Retinal pigment epithelial cell (primary cell): ENCODE measurements around the gene MYRF.
A peak's percentile ranks its signal among the peaks of the same experiment; 100 is the strongest.

ENCODE experiments used
- DNase-seq: peaks from one replicate; pipeline ENCODE4 v3.0.0-alpha.2; 2010; ENCODE audit warnings: low read depth
- H3K4me3 ChIP-seq: 2 replicates; pipeline ENCODE4 v1.5.1; 2011; ENCODE audit warnings: mild to moderate bottlenecking, low read length, control low read depth, moderate library complexity
- CTCF ChIP-seq: conservative IDR thresholded peaks from 2 replicates; pipeline ENCODE4 v1.5.1; 2011; ENCODE audit warnings: low read depth, low read length, control low read depth, inconsistent platforms

MYRF gene

GRCh38 chr11:61775606-61776554 is 23.4 kb downstream of the MYRF start:
- no peak for TF ChIP-seq CTCF
- no peak for DNase-seq
- H3K4me3 ChIP-seq: no peak overlapping the region

- H3K4me3 ChIP-seq: no peak overlapping the region
- peak; percentile 86 for TF ChIP-seq CTCF
- no peak for DNase-seq
These were observed 24.2 kb downstream of the MYRF start for GRCh38 chr11:61776561-61777075.

- DNase-seq: no peak
- no peak for TF ChIP-seq CTCF
- no peak overlapping the region for H3K4me3 ChIP-seq
These were observed 25.0 kb downstream of the MYRF start for GRCh38 chr11:61777234-61778090.

GRCh38 chr11:61778357-61778886 is 26.0 kb downstream of the MYRF start:
- no peak for DNase-seq
- TF ChIP-seq CTCF: no peak
- no peak overlapping the region for H3K4me3 ChIP-seq

GRCh38 chr11:61778920-61779650 is 26.6 kb downstream of the MYRF start:
- no peak overlapping the region for H3K4me3 ChIP-seq
- no peak for DNase-seq
- no peak for TF ChIP-seq CTCF
